Measurements from ENCODE around the gene COL25A1.

The COL25A1 gene

GRCh38 chr4:109302361-109303139, at the start of gene COL25A1:
COL25A1 (minus strand) TSS chr4:109302658.
- peaks cover 48% of the 10 kb centered on the region for H3K27me3 ChIP-seq (ENCODE audit: control insufficient read depth, insufficient read depth, low read length)
- no peaks in the 10 kb centered on the region for H3K36me3 ChIP-seq (ENCODE audit: control insufficient read depth, low read depth, low read length)
- no peaks in the 10 kb centered on the region for H3K9me3 ChIP-seq (ENCODE audit: control insufficient read depth, low read depth, low read length)
- H3K4me3 ChIP-seq (ENCODE audit: low read length) = peak within 1 kb of the TSS; percentile 83
- peaks cover 8% of the 10 kb centered on the region for H3K4me1 ChIP-seq (ENCODE audit: control insufficient read depth, low read depth, low read length)
- H3K27ac ChIP-seq (ENCODE audit: low read length) = no peak within 1 kb of the TSS
- H3K9ac ChIP-seq (ENCODE audit: low read length) = peak within 1 kb of the TSS; percentile 56

- Histone ChIP-seq H3K36me3 (ENCODE audit: control insufficient read depth, low read depth, low read length) (no peaks in the 10 kb centered on the region), H3K27me3 (ENCODE audit: control insufficient read depth, insufficient read depth, low read length) (no peaks in the 10 kb centered on the region), H3K27ac (ENCODE audit: low read length) (no peak overlapping the region), H3K4me3 (ENCODE audit: low read length) (no peak overlapping the region), H3K4me1 (ENCODE audit: control insufficient read depth, low read depth, low read length) (no peaks in the 10 kb centered on the region), H3K9ac (ENCODE audit: low read length) (no peak overlapping the region), H3K9me3 (ENCODE audit: control insufficient read depth, low read depth, low read length) (no peaks in the 10 kb centered on the region)
Measured at GRCh38 chr4:109350121-109350520, 47.7 kb upstream of the COL25A1 start.

DNA sequence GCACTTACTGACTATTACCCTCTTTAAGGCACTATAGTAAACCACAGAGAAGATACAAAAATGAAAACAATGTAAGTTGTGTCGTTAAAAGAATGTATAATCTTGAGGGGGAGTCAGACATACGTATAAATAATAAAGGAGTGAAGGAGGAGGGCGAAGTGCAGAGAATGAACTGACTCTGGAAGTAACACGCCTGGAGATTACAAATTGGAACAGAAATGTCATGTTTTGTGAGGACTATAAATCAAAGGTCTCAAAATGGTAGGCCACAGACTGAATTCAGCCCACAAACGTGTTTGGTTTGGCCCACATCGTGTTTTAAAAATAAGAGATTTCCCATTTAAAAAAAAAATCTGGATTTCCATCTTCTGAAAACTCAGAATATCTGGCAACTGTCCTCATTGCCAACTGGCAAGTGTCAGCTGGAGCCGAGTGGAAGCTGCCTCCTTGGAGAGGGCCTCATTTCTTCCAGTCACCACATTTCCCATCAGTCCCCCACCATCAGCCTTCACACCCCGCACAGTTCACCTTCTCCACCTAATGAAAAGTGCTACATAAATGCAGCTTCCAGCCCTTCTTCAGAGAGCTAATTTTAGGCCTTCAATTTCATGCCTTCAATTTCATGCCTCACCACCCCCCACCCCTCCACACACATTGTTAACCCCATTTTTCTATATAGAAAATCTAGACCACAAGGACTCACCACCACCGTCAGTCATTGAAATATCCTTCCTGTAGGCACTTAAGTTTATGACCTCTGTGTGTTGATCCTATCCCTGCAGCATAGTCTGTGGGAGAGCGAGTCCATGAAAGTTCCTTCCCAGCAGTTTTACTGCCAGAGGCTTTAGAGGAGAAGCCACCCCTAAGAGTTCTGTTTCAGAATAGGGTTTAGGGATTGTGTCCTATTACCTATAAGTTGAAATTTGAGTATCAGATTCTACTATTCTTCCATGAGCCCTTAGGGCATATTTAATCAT, 32.0 kb upstream of the COL25A1 start:
- no peaks in the 10 kb centered on the region for H3K9me3 ChIP-seq (ENCODE audit: control insufficient read depth, low read depth, low read length)
- no peaks in the 10 kb centered on the region for H3K36me3 ChIP-seq (ENCODE audit: control insufficient read depth, low read depth, low read length)
- no peaks in the 10 kb centered on the region for H3K27me3 ChIP-seq (ENCODE audit: control insufficient read depth, insufficient read depth, low read length)
- no peak overlapping the region for H3K9ac ChIP-seq (ENCODE audit: low read length)
- no peaks in the 10 kb centered on the region for H3K4me1 ChIP-seq (ENCODE audit: control insufficient read depth, low read depth, low read length)
- H3K27ac ChIP-seq (ENCODE audit: low read length) = no peak overlapping the region
- no peak overlapping the region for H3K4me3 ChIP-seq (ENCODE audit: low read length)

GRCh38 chr4:109332926-109333464, 30.5 kb upstream of the COL25A1 start:
- Histone ChIP-seq H3K9ac (ENCODE audit: low read length) (no peak overlapping the region), H3K9me3 (ENCODE audit: control insufficient read depth, low read depth, low read length) (no peaks in the 10 kb centered on the region), H3K27ac (ENCODE audit: low read length) (no peak overlapping the region), H3K4me3 (ENCODE audit: low read length) (no peak overlapping the region), H3K27me3 (ENCODE audit: control insufficient read depth, insufficient read depth, low read length) (no peaks in the 10 kb centered on the region), H3K36me3 (ENCODE audit: control insufficient read depth, low read depth, low read length) (no peaks in the 10 kb centered on the region), H3K4me1 (ENCODE audit: control insufficient read depth, low read depth, low read length) (no peaks in the 10 kb centered on the region)

- Histone ChIP-seq H3K9ac (ENCODE audit: low read length) (no peak overlapping the region), H3K4me3 (ENCODE audit: low read length) (no peak overlapping the region), H3K9me3 (ENCODE audit: control insufficient read depth, low read depth, low read length) (peaks cover 10% of the 10 kb centered on the region), H3K27ac (ENCODE audit: low read length) (no peak overlapping the region), H3K4me1 (ENCODE audit: control insufficient read depth, low read depth, low read length) (no peaks in the 10 kb centered on the region), H3K36me3 (ENCODE audit: control insufficient read depth, low read depth, low read length) (no peaks in the 10 kb centered on the region), H3K27me3 (ENCODE audit: control insufficient read depth, insufficient read depth, low read length) (no peaks in the 10 kb centered on the region)
Measured at GRCh38 chr4:109327641-109328040, 25.2 kb upstream of the COL25A1 start.

DNA sequence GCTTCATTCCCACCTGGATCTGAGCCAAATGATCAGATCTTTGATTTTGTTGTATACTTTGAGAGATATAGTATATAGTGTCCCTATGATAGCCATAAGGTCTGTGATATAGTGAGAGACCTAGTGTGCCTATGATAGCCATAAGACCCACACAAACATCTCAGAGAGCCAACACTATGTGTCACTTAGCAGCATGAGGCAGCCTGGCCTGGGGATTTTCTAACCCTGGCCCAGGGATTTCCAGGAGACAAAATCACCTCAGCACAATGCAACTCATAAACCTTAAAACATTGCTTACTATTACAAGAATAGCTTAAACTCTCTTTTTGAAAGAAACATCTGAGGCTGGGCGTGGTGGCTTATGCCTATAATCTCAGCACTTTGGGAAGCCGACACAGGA, 23.2 kb upstream of the COL25A1 start:
- Histone ChIP-seq H3K27ac (ENCODE audit: low read length) (no peak overlapping the region), H3K27me3 (ENCODE audit: control insufficient read depth, insufficient read depth, low read length) (no peaks in the 10 kb centered on the region), H3K4me1 (ENCODE audit: control insufficient read depth, low read depth, low read length) (no peaks in the 10 kb centered on the region), H3K4me3 (ENCODE audit: low read length) (no peak overlapping the region), H3K9ac (ENCODE audit: low read length) (no peak overlapping the region), H3K36me3 (ENCODE audit: control insufficient read depth, low read depth, low read length) (no peaks in the 10 kb centered on the region), H3K9me3 (ENCODE audit: control insufficient read depth, low read depth, low read length) (peaks cover 10% of the 10 kb centered on the region)

DNA sequence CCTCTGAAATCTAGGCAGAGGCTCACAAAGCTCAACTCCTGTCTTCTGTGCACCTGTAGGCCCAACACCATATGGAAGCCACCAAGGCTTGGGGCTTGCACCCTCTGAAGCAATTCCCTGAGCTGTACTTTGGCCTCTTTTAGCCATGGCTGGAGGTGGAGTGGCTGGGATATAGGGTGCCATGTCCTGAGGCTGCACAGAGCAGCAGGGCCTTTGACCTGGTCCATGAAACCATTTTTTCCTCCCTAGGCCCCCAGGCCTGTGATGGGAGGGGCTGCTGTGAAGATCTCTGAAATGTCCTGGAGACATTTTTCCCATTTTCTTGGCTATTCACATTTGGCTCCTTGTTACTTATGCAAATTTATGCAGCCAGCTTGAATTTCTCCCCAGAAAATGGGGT, 20.9 kb upstream of the COL25A1 start:
- no peaks in the 10 kb centered on the region for H3K36me3 ChIP-seq (ENCODE audit: control insufficient read depth, low read depth, low read length)
- H3K4me1 ChIP-seq (ENCODE audit: control insufficient read depth, low read depth, low read length) = no peaks in the 10 kb centered on the region
- no peak overlapping the region for H3K27ac ChIP-seq (ENCODE audit: low read length)
- H3K4me3 ChIP-seq (ENCODE audit: low read length) = no peak overlapping the region
- no peak overlapping the region for H3K9ac ChIP-seq (ENCODE audit: low read length)
- no peaks in the 10 kb centered on the region for H3K27me3 ChIP-seq (ENCODE audit: control insufficient read depth, insufficient read depth, low read length)
- H3K9me3 ChIP-seq (ENCODE audit: control insufficient read depth, low read depth, low read length) = peaks cover 10% of the 10 kb centered on the region

DNA sequence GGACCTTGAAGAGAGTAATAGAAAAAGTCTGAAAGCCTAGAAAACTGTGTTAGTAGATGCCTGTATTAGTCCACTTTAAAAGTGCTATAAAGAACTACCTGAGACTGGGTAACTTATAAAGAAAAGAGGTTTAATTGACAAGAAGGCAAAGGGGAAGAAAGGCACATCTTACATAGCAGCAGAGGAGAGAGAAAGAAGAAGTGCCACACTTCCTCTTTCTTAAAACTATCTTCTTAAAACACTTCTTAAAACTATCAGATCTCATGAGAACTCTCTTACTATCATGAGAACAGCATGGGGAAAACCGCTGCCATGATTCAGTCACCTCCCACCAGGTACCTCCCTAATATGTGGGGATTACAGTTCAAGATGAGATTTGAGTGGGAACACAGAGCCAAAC, 18.8 kb upstream of the COL25A1 start:
- H3K9me3 ChIP-seq (ENCODE audit: control insufficient read depth, low read depth, low read length) = peaks cover 10% of the 10 kb centered on the region
- H3K9ac ChIP-seq (ENCODE audit: low read length) = no peak overlapping the region
- no peak overlapping the region for H3K4me3 ChIP-seq (ENCODE audit: low read length)
- no peak overlapping the region for H3K27ac ChIP-seq (ENCODE audit: low read length)
- H3K4me1 ChIP-seq (ENCODE audit: control insufficient read depth, low read depth, low read length) = no peaks in the 10 kb centered on the region
- H3K27me3 ChIP-seq (ENCODE audit: control insufficient read depth, insufficient read depth, low read length) = no peaks in the 10 kb centered on the region
- no peaks in the 10 kb centered on the region for H3K36me3 ChIP-seq (ENCODE audit: control insufficient read depth, low read depth, low read length)

GRCh38 chr4:109319684-109320083, 17.2 kb upstream of the COL25A1 start:
- no peak overlapping the region for H3K9ac ChIP-seq (ENCODE audit: low read length)
- peaks cover 10% of the 10 kb centered on the region for H3K9me3 ChIP-seq (ENCODE audit: control insufficient read depth, low read depth, low read length)
- no peak overlapping the region for H3K4me3 ChIP-seq (ENCODE audit: low read length)
- H3K4me1 ChIP-seq (ENCODE audit: control insufficient read depth, low read depth, low read length) = no peaks in the 10 kb centered on the region
- no peaks in the 10 kb centered on the region for H3K36me3 ChIP-seq (ENCODE audit: control insufficient read depth, low read depth, low read length)
- no peak overlapping the region for H3K27ac ChIP-seq (ENCODE audit: low read length)
- H3K27me3 ChIP-seq (ENCODE audit: control insufficient read depth, insufficient read depth, low read length) = no peaks in the 10 kb centered on the region

GRCh38 chr4:109319156-109319555, 16.7 kb upstream of the COL25A1 start:
- no peak overlapping the region for H3K9ac ChIP-seq (ENCODE audit: low read length)
- no peaks in the 10 kb centered on the region for H3K36me3 ChIP-seq (ENCODE audit: control insufficient read depth, low read depth, low read length)
- H3K4me3 ChIP-seq (ENCODE audit: low read length) = no peak overlapping the region
- peaks cover 10% of the 10 kb centered on the region for H3K9me3 ChIP-seq (ENCODE audit: control insufficient read depth, low read depth, low read length)
- H3K27ac ChIP-seq (ENCODE audit: low read length) = no peak overlapping the region
- H3K4me1 ChIP-seq (ENCODE audit: control insufficient read depth, low read depth, low read length) = no peaks in the 10 kb centered on the region
- H3K27me3 ChIP-seq (ENCODE audit: control insufficient read depth, insufficient read depth, low read length) = no peaks in the 10 kb centered on the region

DNA sequence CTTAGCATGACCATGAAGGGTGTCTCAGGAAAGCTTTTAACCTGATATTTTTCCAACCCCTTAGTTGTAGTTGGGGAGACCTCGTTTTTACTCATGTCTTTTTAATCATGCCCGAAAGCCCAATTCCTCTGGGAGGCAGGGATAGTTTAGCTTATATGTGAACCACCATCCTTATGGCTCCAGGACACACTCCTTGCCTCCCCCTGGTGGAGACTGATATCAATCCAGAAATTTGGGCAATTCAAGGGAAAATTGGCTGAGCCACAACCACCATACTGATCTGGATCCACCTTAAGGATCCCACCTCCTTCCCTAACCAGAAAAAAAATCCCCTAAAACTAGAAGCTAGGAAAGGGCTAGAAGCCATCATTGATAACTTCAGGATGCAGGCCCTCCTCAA, 13.4 kb upstream of the COL25A1 start:
- H3K4me1 ChIP-seq (ENCODE audit: control insufficient read depth, low read depth, low read length) = no peaks in the 10 kb centered on the region
- H3K9ac ChIP-seq (ENCODE audit: low read length) = no peak overlapping the region
- no peaks in the 10 kb centered on the region for H3K36me3 ChIP-seq (ENCODE audit: control insufficient read depth, low read depth, low read length)
- no peak overlapping the region for H3K4me3 ChIP-seq (ENCODE audit: low read length)
- no peaks in the 10 kb centered on the region for H3K9me3 ChIP-seq (ENCODE audit: control insufficient read depth, low read depth, low read length)
- no peaks in the 10 kb centered on the region for H3K27me3 ChIP-seq (ENCODE audit: control insufficient read depth, insufficient read depth, low read length)
- no peak overlapping the region for H3K27ac ChIP-seq (ENCODE audit: low read length)
